GM23248 (cell line): ENCODE data around the gene SMCHD1. TPM values are rescaled to one million over a fixed set of nuclear protein-coding genes. Genes with fewer than 3 reads are reported as not detected.

Source experiments
- DNase-seq: peaks from one replicate; pipeline ENCODE4 v3.0.0-alpha.2; 2015
- H2AFZ ChIP-seq: fragments of 200-600 bp; sonication (generic); 2 replicates; pipeline ENCODE4 v1.6.1; 2016; ENCODE audit warnings: antibody characterized with exemption
- H3F3A ChIP-seq: fragments of 200-600 bp; sonication (generic); 2 replicates; pipeline ENCODE4 v1.6.1; 2016; ENCODE audit warnings: mild to moderate bottlenecking, antibody characterized with exemption, mixed run types; ENCODE audit not compliant: insufficient read depth
- H3K27ac ChIP-seq: fragments of 200-600 bp; sonication (generic); 2 replicates; pipeline ENCODE4 v1.5.1; 2016; ENCODE audit warnings: mild to moderate bottlenecking
- H3K27me3 ChIP-seq: fragments of 200-600 bp; sonication (generic); replicated peaks from 2 replicates; pipeline ENCODE4 v1.6.1; 2016; ENCODE audit warnings: mild to moderate bottlenecking; ENCODE audit not compliant: insufficient read depth
- H3K36me3 ChIP-seq: fragments of 200-600 bp; sonication (generic); 2 replicates; pipeline ENCODE4 v1.6.1; 2016; ENCODE audit warnings: low read depth, mild to moderate bottlenecking
- H3K4me1 ChIP-seq: fragments of 200-600 bp; sonication (generic); 2 replicates; pipeline ENCODE4 v1.6.1; 2016; ENCODE audit warnings: mild to moderate bottlenecking; ENCODE audit not compliant: insufficient read depth
- H3K4me2 ChIP-seq: fragments of 200-600 bp; sonication (generic); one replicate; pipeline ENCODE4 v1.6.1; 2016; ENCODE audit warnings: mild to moderate bottlenecking; ENCODE audit not compliant: unreplicated experiment
- H3K4me3 ChIP-seq: fragments of 200-600 bp; sonication (generic); 2 replicates; pipeline ENCODE4 v1.5.1; 2016; ENCODE audit warnings: mild to moderate bottlenecking
- H3K79me2 ChIP-seq: fragments of 200-600 bp; sonication (generic); 2 replicates; pipeline ENCODE4 v1.6.1; 2016; ENCODE audit warnings: mild to moderate bottlenecking; ENCODE audit not compliant: insufficient read depth
- H3K9ac ChIP-seq: fragments of 200-600 bp; sonication (generic); 2 replicates; pipeline ENCODE4 v1.6.1; 2016; ENCODE audit warnings: mild to moderate bottlenecking
- H3K9me2 ChIP-seq: fragments of 200-600 bp; sonication (generic); 2 replicates; pipeline ENCODE4 v1.6.1; 2016; ENCODE audit warnings: mixed run types, mild to moderate bottlenecking, moderate library complexity; ENCODE audit not compliant: insufficient read depth
- H3K9me3 ChIP-seq: fragments of 200-600 bp; sonication (generic); one replicate; pipeline ENCODE4 v1.6.1; 2017; ENCODE audit warnings: low read depth
- H4K20me1 ChIP-seq: fragments of 200-600 bp; sonication (generic); 2 replicates; pipeline ENCODE4 v1.6.0; 2016; ENCODE audit not compliant: insufficient read depth
- EZH2 ChIP-seq: fragments of 200-600 bp; sonication (generic); IDR thresholded peaks from 2 replicates; pipeline ENCODE4 v1.6.1; 2018; ENCODE audit warnings: antibody characterized with exemption, mild to moderate bottlenecking; ENCODE audit not compliant: insufficient read depth, poor library complexity, severe bottlenecking
- EZH2phosphoT487 ChIP-seq: fragments of 200-600 bp; sonication (generic); IDR thresholded peaks from 2 replicates; pipeline ENCODE4 v1.6.1; 2018; ENCODE audit warnings: antibody characterized with exemption, moderate library complexity, mild to moderate bottlenecking, low read depth; ENCODE audit not compliant: insufficient read depth
- WGBS, 2 experiments: methylation state at CpG; one replicate each; pipeline ENCODE4 v1.1.6; 2015 to 2017; ENCODE audit warnings: low lambda C conversion rate in 2 of 2, low coverage in 1 of 2; ENCODE audit errors: missing lambda C conversion rate in 2 of 2; 5-methylcytosine and 5-hydroxymethylcytosine counted together
- in situ Hi-C: fragments of 300-500 bp; cut with MboI; formaldehyde crosslinking; loops from 2 replicates; pipeline ENCODE4 v1.15.0; 2020
- polyA plus RNA-seq: library from polyadenylated mRNA; unstranded; fragments of >200 nt; fragmentation: Nextera tagmentation; extraction: Ambion mirVana; gene quantifications from 2 replicates; pipeline ENCODE4 v1.2.1, GENCODE V29; 2016
- small RNA-seq: library from RNA; depleted of rRNA; stranded (forward); fragments of <200 nt; gene quantifications from one replicate; pipeline ENCODE3, GENCODE V24; 2014; ENCODE audit warnings: low read depth, low replicate concordance
- total RNA-seq: library from RNA; depleted of rRNA; stranded (reverse); fragments of >200 nt; shearing (Covaris generic); gene quantifications from 2 replicates; pipeline ENCODE4 v1.2.3, GENCODE V29; 2014; rRNA removed

Gene SMCHD1
- total and polyA plus RNA-seq, 2 experiments from 2014 or later = 6.4 to 34.0 TPM

GRCh38 chr18:2853173-2853925 is 197.8 kb downstream of the SMCHD1 start:
- H3K4me3 ChIP-seq = no peak overlapping the region
- peaks cover 44% of the 10 kb centered on the region for H3K4me1 ChIP-seq
- H3K9ac ChIP-seq = no peak overlapping the region
- WGBS, 2 experiments = 97 to 99% methylated on average over 18 of the region's 18 CpGs
- H2AFZ ChIP-seq = no peak overlapping the region
- no peak for TF ChIP-seq EZH2
- TF ChIP-seq EZH2phosphoT487 = no peak
- H3K4me2 ChIP-seq = no peak overlapping the region
- no peaks in the 10 kb centered on the region for H4K20me1 ChIP-seq
- no peak for DNase-seq
- no peaks in the 10 kb centered on the region for H3K36me3 ChIP-seq
- H3K27ac ChIP-seq = no peak overlapping the region
- no peaks in the 10 kb centered on the region for H3K27me3 ChIP-seq
- no peaks in the 10 kb centered on the region for H3K9me3 ChIP-seq
- in situ Hi-C loops = no loop called here
- H3K79me2 ChIP-seq = no peaks in the 10 kb centered on the region
- H3F3A ChIP-seq = peaks cover 31% of the 10 kb centered on the region
- H3K9me2 ChIP-seq = no peaks in the 10 kb centered on the region

GRCh38 chr18:2853926-2854664 is 198.6 kb downstream of the SMCHD1 start:
- H2AFZ ChIP-seq = peak overlapping the region; percentile 61
- DNase-seq = no peak
- WGBS, 2 experiments = 62 to 72% methylated on average over 6 to 7 of the region's 7 CpGs

More at GRCh38 chr18:2853926-2854664, 198.6 kb downstream of the SMCHD1 start:
- Histone ChIP-seq H4K20me1 (no peaks in the 10 kb centered on the region), H3K9ac (0 out of 2 replicates have a peak overlapping the region, but pooled peaks have one; percentile 35), H3K36me3 (no peaks in the 10 kb centered on the region), H3K4me2 (peak overlapping the region; percentile 66), H3K79me2 (no peaks in the 10 kb centered on the region), H3K4me3 (0 out of 2 replicates have a peak overlapping the region, but pooled peaks have one; percentile 40), H3K27ac (peak overlapping the region; percentile 24; the same call in 1 of the 2 replicates), H3K4me1 (peaks cover 46% of the 10 kb centered on the region), H3K9me3 (no peaks in the 10 kb centered on the region), H3K9me2 (no peaks in the 10 kb centered on the region), H3K27me3 (no peaks in the 10 kb centered on the region), H3F3A (peaks cover 38% of the 10 kb centered on the region)
- in situ Hi-C loops = no loop called here
- TF ChIP-seq EZH2 = no peak
- no peak for TF ChIP-seq EZH2phosphoT487

Small RNAs within 50 kb of the gene (small RNA-seq; reads per million reads assigned to genes)
- gene RF00019 (not detected), gene RNU6-340P (not detected)

Other genes starting within 250 kb of the SMCHD1 start
- gene METTL4, start 84.2 kb upstream of the SMCHD1 start, total RNA-seq = 5.6 and 16.9 TPM in 2 replicates
- 8.9 and 9.9 TPM in 2 replicates for gene METTL4, start 84.2 kb upstream of the SMCHD1 start, polyA plus RNA-seq
- gene NDC80, start 84.2 kb upstream of the SMCHD1 start, total RNA-seq = 8.3 and 10.9 TPM in 2 replicates
- gene NDC80, start 84.2 kb upstream of the SMCHD1 start, polyA plus RNA-seq = 16.0 and 16.3 TPM in 2 replicates
- gene EMILIN2, start 191.3 kb downstream of the SMCHD1 start, total RNA-seq = 23.9 and 30.2 TPM in 2 replicates
- 6.5 and 9.0 TPM in 2 replicates for gene EMILIN2, start 191.3 kb downstream of the SMCHD1 start, polyA plus RNA-seq